Measurements from ENCODE around the gene MRPL17.
"Not testable (repeated sequence)": the region's sequence is repeated elsewhere in the genome, so short reads cannot be mapped to it uniquely, and the experiment has no call there.

The MRPL17 gene

DNA sequence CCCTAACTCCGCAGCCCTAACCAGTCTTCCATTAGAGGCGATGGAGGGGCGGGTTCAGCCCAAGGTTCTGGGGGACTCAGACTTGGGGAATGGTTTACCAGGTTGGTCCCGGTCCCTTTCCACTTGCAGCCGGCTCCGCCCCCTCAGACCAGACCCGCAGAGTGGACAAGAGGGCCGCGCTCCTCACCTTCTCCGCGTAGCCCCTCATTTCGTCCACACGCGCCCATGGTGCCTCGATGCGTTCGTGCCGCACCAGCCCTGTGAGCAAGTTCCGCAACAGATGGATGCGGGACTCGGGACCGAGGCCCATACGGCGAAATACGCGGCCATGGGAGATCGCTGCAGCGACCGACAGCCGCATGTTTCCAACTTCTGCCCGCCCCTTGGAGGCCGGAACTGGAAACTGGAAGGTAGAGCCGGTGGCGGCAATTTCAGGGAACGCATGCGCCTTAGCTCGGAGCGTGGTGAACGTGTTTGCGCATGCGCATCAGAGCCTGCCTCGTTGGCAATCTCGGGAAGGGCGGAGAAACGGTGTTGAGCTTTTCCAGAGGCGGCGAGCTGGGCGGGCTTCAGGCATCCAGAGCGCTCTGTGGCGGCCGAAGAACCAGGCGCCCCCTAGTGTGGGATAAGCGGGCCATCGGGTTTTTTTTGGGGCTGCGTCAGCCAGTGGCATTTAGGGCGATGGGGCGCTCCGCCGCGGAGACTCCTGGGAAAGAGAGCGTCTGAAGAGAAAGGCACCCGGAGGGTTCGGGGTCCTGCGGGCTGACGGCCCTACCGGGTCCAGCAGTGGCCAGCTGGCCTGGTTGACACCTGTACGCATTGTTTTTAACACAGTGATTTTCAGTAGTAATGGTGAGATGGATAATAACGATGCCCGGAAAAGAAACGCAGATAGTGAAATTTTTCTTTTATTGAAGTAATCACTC, at the start of gene MRPL17:
TSS of gene MRPL17 (minus strand) at position 405 of the 926 bp plus-strand sequence. CDS start at position 361, 44 bp downstream.
- peak; percentile 72 to 91 for DNase-seq

DNA sequence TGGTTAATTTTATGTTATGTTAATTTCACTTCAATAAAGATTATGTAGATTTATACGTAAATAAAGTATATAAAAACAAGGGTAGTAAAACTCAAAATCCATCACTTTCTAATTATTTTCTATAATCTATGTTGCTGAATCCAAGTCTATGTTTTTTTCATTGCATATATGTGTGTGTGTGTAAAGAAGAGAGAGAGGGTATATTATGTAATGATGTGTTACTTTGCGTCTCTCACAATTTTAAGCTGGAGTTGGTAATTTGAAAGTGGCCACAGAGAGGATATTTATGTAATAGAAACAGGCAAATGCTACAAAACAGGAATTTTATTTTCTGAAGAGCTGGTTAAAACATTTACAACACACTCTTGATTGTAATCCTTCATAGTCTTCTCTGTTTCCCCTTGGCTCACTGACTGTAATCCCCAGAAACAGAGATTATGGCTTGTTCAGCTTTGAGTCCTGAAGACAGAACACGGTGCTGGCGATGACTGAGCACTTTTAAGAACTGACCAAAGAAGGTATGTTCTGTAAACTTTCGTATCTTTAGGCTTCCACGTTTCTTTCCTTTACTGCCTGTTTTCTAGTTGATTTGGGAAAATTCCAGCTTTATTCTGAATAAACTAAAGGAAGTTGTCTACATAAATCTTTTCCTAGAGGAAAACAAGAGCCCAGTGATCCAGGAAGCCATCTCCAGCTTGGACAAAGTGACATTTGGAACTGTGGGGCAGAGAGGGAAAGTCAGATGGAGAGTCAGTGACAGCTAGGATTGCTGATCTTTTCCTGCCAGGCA, 45.0 kb upstream of the MRPL17 start:
- no peak for DNase-seq

DNA sequence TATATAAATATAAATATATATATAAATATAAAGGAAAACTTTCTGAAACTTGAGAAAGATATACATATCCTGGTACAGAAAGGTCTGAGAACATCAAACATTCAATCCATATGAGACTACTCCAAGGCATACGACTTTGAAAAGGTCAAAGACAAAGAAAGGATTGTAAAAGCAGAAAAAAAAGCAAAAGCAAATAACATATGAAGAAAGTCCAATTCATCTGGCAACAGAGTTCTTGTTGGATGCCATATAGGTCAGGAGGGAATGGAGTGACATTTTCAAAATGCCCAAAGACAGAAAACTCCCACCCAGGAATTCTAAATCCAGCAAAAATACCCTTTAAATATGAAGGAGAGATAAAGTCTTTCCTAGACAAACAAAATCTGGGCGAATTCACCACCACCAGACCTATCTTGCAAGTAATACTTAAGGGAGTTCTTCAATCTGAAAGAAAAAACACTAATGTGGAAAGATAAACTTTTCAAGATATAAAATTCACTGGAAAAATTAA, 42.3 kb upstream of the MRPL17 start:
- DNase-seq = no peak

GRCh38 chr11:6724013-6724412, 40.9 kb upstream of the MRPL17 start:
- no peak for DNase-seq

- no peak for DNase-seq
Measured at GRCh38 chr11:6721343-6721742, 38.2 kb upstream of the MRPL17 start.

- no peak for DNase-seq
Measured at GRCh38 chr11:6719576-6719975, 36.4 kb upstream of the MRPL17 start.

- DNase-seq = no peak
Measured at GRCh38 chr11:6717426-6717825, 34.3 kb upstream of the MRPL17 start.

GRCh38 chr11:6711552-6711951, 28.4 kb upstream of the MRPL17 start:
- not testable (repeated sequence) for DNase-seq

DNA sequence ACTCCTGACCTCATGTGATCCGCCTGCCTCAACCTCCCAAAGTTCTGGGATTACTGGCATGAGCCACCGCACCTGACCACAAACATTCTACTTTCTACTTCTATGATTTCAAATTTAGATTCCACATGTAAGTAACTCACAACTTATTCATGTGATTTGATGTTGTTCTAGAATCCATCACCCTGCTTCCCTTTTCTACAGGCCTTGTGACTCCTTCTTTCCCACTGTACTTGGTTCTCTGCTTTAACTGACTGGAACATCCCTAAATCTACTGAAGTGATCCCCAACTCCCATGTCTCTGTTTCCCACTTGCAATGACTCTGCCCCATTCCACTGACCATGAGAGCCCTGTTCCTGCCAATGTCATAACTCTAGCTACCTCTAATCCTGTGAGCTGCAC, 25.7 kb upstream of the MRPL17 start:
- no peak for DNase-seq

DNA sequence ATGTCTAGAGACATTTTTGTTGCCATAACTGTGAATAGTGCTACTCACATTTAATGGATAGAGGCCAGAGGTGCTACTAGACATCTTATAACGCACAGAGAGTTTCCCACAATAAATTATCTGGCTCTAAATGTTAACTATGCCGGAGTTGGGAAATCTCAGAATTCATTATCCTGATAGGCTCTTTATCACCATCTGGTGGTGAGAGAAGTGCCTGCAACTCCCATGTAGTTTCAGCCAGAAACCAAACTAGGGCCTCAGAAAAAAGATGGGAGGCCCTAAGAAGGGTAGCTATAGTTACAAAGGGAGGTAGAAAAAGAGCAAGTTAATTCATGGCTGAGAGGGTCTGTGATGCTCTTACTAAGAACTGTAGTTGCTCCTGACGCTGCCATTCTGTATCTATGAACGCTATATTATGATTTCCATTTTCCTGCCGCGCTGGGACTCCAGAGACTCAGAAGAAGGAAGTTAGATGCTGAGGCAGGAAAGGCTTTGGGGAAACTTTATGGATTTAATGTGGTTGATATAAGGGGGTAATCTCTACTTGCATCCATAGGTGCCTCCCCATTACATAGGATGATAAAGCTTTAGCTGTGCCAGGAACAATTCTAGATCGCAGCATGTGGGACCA, 22.9 kb upstream of the MRPL17 start:
- peak in 1 of 2 experiments; percentile 3 for DNase-seq

GRCh38 chr11:6703247-6704063, 20.3 kb upstream of the MRPL17 start:
- no peak for DNase-seq

GRCh38 chr11:6701955-6702354, 18.8 kb upstream of the MRPL17 start:
- DNase-seq = not testable (repeated sequence)

- DNase-seq = no peak
Measured at GRCh38 chr11:6695377-6695776, 12.2 kb upstream of the MRPL17 start.

DNA sequence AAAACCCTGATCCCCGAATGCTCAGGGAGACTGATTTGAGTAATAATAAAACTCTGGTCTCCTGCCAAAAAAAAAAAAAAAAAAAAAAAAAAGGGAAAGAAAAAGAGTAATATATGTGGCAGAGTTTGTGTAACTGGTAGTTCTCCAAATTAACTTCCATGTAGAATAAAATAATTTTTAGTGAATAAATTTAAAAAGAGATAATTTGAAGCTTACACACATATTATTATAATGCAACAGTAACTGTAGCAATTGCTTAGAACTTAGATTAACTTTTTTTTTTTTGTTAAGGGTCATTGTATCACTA, 11.0 kb upstream of the MRPL17 start:
- DNase-seq = no peak

GRCh38 chr11:6693342-6694228, 10.4 kb upstream of the MRPL17 start:
- DNase-seq = no peak

DNA sequence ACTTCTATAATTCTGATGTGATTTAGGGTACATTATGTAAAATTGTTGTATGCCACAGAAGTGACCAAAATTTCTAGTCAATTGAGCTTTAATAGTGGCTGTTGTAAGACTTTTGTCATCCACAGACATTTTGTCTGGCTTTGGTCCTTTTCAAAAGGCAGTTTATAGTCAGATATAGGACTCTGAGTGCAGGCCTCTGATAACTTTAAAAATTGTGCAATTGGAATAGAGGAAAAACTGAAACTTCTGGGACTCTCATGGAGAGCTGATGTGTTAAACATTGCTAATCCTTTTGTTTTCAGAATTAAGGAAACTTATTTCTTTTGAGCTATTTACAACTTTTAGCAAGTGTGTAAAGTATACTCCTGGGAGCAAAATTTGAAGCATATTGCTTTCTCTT, 9.0 kb upstream of the MRPL17 start:
- no peak for DNase-seq

- not testable (repeated sequence) for DNase-seq
Measured at GRCh38 chr11:6690431-6691132, 7.4 kb upstream of the MRPL17 start.

DNA sequence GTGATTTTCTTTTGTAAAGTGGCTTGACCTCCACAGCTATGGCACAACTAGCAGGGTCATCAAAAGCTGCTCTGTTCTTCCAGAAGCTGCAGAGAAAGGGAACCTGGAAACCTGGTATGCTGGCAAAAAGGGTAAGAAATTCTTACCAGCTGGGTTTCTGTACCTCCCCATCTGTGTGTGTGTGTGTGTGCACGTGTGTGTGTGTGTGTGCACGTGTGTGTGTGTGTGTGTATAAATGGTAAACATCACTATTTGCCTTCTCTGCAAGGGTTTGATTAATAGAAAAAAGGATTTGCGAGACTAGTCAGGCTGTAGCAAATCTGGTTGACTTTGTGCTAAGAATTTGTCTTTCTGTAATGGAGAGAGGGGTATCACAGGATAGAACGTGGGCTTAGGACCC, 4.7 kb upstream of the MRPL17 start:
- DNase-seq = no peak

DNA sequence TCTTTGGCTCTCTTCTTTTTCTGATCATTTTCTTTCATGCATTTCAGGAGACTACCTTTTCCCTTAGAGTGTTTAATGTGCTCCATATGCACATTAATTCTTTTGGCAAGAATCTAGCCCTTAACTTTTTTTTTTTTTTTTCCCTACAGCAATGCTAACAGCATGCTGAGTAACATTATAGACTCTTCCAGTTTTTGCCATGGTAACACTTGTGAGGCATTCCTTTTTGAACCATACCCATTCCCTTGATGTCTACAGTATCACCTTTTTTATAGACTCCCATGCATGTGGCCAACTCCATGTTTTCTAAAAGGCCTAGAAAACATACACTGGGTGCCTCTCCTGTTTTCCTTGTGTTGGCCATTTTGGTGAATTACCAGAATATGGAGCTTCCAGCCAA, 2.9 kb upstream of the MRPL17 start:
- DNase-seq = no peak

- DNase-seq = not testable (repeated sequence)
Measured at GRCh38 chr11:6684068-6684467, 928 bp upstream of the MRPL17 start.

- DNase-seq = no peak
Measured at GRCh38 chr11:6682591-6682935, 577 bp downstream of the MRPL17 start.
